D721Med (cell line): Measurements from ENCODE around the gene FAM43A.

Source experiments
- DNase-seq: peaks from one replicate; pipeline ENCODE4 v3.0.0; 2011; ENCODE audit warnings: low spot score; ENCODE audit not compliant: insufficient read length
- FAIRE-seq: peaks from 2 replicates; lab custom pipeline; 2011; peaks lifted over from hg19 to GRCh38; lab: Jason Lieb, UNC
- CTCF ChIP-seq: IDR thresholded peaks from 2 replicates; pipeline ENCODE4 v1.5.1; 2012; ENCODE audit warnings: mild to moderate bottlenecking, control low read depth; ENCODE audit not compliant: insufficient read depth; ENCODE audit errors: missing control alignments

The FAM43A gene

DNA sequence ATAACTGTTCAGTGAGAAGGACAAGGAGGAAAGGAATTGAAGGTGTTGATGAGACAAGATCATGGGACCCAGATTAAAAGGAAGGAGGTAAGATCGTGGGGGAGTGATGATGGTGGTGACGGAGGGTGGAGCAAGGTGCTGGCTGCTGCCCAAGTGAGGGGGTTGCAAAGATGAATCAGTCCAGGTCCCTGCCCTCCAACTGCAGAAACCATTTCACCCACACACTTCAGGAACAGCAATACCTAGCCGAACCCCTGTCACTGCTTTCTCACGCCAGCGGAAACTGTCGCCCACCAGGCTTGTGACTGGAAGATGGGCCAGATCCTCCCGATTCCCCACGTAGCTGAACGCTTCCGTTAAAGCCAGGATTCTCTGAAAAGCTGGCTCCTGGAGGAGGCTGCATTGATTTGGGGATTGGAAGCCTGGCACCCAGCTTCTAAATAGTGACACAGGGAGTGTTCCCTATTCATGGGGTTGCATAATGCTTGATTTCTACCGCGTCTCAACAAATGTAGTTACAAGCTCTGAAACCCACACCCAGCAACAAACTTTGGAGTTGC lies 10.5 kb upstream of the FAM43A start:
- DNase-seq (no peak), FAIRE-seq (no peak)
- no peak for TF ChIP-seq CTCF

- TF ChIP-seq CTCF, result no peak
- DNase-seq (no peak), FAIRE-seq (no peak)
Measured at GRCh38 chr3:194675680-194676079, 10.0 kb upstream of the FAM43A start.

GRCh38 chr3:194676471-194676870 lies 9.2 kb upstream of the FAM43A start:
- DNase-seq (no peak), FAIRE-seq (no peak)
- no peak for TF ChIP-seq CTCF

DNA sequence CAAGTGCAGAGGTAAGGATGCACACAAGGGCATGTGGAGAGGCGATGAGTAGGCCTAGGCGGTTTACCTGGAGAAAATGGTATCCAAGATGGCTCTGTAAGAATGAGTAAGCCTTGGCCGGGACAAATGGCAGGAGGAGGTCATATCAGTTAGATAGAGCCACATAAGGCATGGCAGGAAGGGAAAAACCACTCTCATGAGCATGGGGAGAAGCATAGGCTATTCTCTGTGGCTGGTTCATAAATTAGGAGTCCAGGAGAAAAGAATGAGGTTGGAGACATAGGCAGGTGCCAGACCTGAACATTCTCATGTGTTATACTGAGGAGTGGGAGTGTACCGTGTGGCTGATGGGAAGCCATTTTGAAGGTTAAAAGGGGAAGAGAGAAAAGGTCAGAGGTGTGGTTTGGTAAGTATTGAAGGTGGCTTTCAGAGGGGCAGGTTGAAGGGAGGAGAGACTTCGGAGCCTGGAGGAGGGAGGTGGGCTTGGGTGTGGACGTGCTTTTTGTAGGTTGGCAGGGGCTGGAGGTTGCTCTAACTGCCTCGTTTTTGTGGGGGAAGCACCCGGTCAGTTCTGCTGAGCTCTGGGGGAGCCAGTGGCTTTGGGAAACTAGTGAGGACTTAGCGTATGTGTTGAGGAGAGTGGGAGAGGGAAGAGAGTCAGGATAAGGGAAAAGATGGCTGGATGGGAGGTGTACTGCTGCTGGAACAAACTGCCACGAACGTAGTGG lies 4.6 kb upstream of the FAM43A start:
- no peak for DNase-seq
- no peak for TF ChIP-seq CTCF
- FAIRE-seq, result no peak

DNA sequence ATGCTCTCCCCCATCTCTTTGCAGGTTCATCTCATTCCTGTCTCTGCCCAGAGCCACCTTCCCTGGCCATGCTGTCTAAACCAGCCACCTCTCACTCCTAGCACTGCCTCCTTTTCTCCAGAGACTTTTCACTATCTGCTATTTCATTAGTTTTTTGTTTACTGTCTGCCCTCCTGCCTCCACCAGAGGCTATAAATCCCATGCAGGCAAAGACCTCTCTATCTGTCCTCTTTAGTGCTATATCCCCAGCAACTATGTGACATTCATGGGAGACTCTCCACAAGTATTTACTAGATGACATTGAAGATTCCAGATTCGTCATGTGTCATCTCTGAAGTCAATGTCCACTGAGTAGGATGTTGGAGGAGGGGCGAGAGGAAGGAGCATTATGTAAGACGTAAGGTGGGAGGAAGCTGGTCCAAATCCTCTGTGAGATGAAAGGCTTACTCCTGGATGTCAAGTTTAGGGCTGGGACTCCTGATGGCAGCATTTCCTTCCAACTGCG lies 3.4 kb upstream of the FAM43A start:
- FAIRE-seq, result no peak

GRCh38 chr3:194682694-194683310 lies 2.9 kb upstream of the FAM43A start:
- TF ChIP-seq CTCF, result peak; percentile 86
- peak; percentile 81 for FAIRE-seq

More for the DNA sequence above, 3.4 kb upstream of the FAM43A start:
- no peak for DNase-seq
- no peak for TF ChIP-seq CTCF

More at GRCh38 chr3:194682694-194683310, 2.9 kb upstream of the FAM43A start:
- peak; percentile 85 for DNase-seq
